WTC11 (cell line): ENCODE measurements around the gene NOTO. TPM values are rescaled to one million over a fixed set of nuclear protein-coding genes. Genes with fewer than 3 reads are reported as not detected.
"Not testable (repeated sequence)": the region's sequence is repeated elsewhere in the genome, so short reads cannot be mapped to it uniquely, and the experiment has no call there.

Experiments used
- ATAC-seq: fragments of 200-7000 bp; cut with Tn5 transposase; 2 replicates; pipeline ENCODE4 v1.10.0; 2021; ENCODE audit warnings: mild to moderate bottlenecking, moderate library complexity
- CTCF ChIA-PET: fragments of 300-600 bp; sonication (Branson Sonifier 250); formaldehyde crosslinking; loops from one replicate; lab custom pipeline; 2021; ENCODE audit warnings: antibody characterized with exemption; lab: Charles Lee
- POLR2A ChIA-PET: fragments of 350-600 bp; sonication (Branson Sonifier 250); formaldehyde crosslinking; loops from one replicate; lab custom pipeline; 2021; ENCODE audit warnings: antibody characterized with exemption; lab: Charles Lee
- DNase-seq: peaks from one replicate; pipeline ENCODE4 v3.0.0; 2021; ENCODE audit warnings: low spot score
- H3K27ac Mint-ChIP-seq: 2 replicates; pipeline ENCODE4 v1.8.0; 2021; ENCODE audit warnings: mixed read lengths
- H3K27me3 Mint-ChIP-seq: 2 replicates; pipeline ENCODE4 v1.8.0; 2021; ENCODE audit warnings: low read depth, mild to moderate bottlenecking, moderate library complexity, mixed read lengths
- H3K36me3 Mint-ChIP-seq: 2 replicates; pipeline ENCODE4 v1.8.0; 2021; ENCODE audit warnings: mixed read lengths
- H3K4me1 Mint-ChIP-seq: 2 replicates; pipeline ENCODE4 v1.8.0; 2022; ENCODE audit warnings: mixed read lengths
- H3K4me3 Mint-ChIP-seq: 2 replicates; pipeline ENCODE4 v1.8.0; 2021; ENCODE audit warnings: mild to moderate bottlenecking, moderate library complexity, mixed read lengths
- H3K9me3 Mint-ChIP-seq: 2 replicates; pipeline ENCODE4 v1.8.0; 2021; ENCODE audit warnings: mixed read lengths
- CREB1 ChIP-seq: sonication (generic); formaldehyde crosslinking; IDR thresholded peaks from 2 replicates; pipeline ENCODE4 v1.8.0; 2023; ENCODE audit warnings: mild to moderate bottlenecking, missing genetic modification reagents
- CTCF ChIP-seq: fragments of 200-600 bp; IDR thresholded peaks from 2 replicates; pipeline ENCODE4 v1.8.0; 2022; ENCODE audit warnings: antibody characterized with exemption
- FOXJ3 ChIP-seq: sonication (generic); formaldehyde crosslinking; IDR thresholded peaks from 2 replicates; pipeline ENCODE4 v1.9.0; 2021; ENCODE audit warnings: missing genetic modification reagents, mild to moderate bottlenecking, borderline replicate concordance
- GTF2I ChIP-seq: fragments of 250-450 bp; sonication (Bioruptor Pico); conservative IDR thresholded peaks from 2 replicates; pipeline ENCODE4 v1.4.0; 2021; ENCODE audit warnings: mild to moderate bottlenecking
- HMGA2 ChIP-seq: fragments of 250-450 bp; sonication (Bioruptor Pico); IDR thresholded peaks from 2 replicates; pipeline ENCODE4 v1.4.0; 2021; ENCODE audit warnings: mild to moderate bottlenecking, moderate library complexity
- MLX ChIP-seq: sonication (generic); formaldehyde crosslinking; IDR thresholded peaks from 2 replicates; pipeline ENCODE4 v1.8.1; 2023; ENCODE audit warnings: mild to moderate bottlenecking, missing genetic modification reagents, moderate library complexity
- MXD4 ChIP-seq: fragments of 250-450 bp; sonication (Bioruptor Pico); IDR thresholded peaks from 2 replicates; pipeline ENCODE4 v1.8.0; 2021; ENCODE audit warnings: mild to moderate bottlenecking, moderate library complexity, borderline replicate concordance
- NFE2L1 ChIP-seq: sonication (generic); formaldehyde crosslinking; IDR thresholded peaks from 2 replicates; pipeline ENCODE4 v1.8.1; 2023; ENCODE audit warnings: missing genetic modification reagents
- NFYB ChIP-seq: sonication (generic); formaldehyde crosslinking; conservative IDR thresholded peaks from 2 replicates; pipeline ENCODE4 v1.8.0; 2022; ENCODE audit warnings: low read depth, missing genetic modification reagents
- NR2C2 ChIP-seq: sonication (generic); formaldehyde crosslinking; IDR thresholded peaks from 2 replicates; pipeline ENCODE4 v1.8.0; 2022; ENCODE audit warnings: mild to moderate bottlenecking, missing genetic modification reagents
- PREB ChIP-seq: sonication (generic); formaldehyde crosslinking; IDR thresholded peaks from 2 replicates; pipeline ENCODE4 v1.8.1; 2022; ENCODE audit warnings: mild to moderate bottlenecking, missing genetic modification reagents, moderate library complexity, borderline replicate concordance
- SMAD4 ChIP-seq: sonication (generic); formaldehyde crosslinking; IDR thresholded peaks from 2 replicates; pipeline ENCODE4 v1.8.0; 2022; ENCODE audit warnings: mild to moderate bottlenecking, missing genetic modification reagents
- ZMAT4 ChIP-seq: fragments of 250-450 bp; sonication (Bioruptor Pico); IDR thresholded peaks from 2 replicates; pipeline ENCODE4 v1.9.0; 2021; ENCODE audit warnings: mild to moderate bottlenecking
- ZNF317 ChIP-seq: sonication (generic); formaldehyde crosslinking; IDR thresholded peaks from 2 replicates; pipeline ENCODE4 v1.8.1; 2023; ENCODE audit warnings: low read depth, mild to moderate bottlenecking, moderate library complexity, missing genetic modification reagents, borderline replicate concordance
- total RNA-seq: library from RNA; stranded (reverse); gene quantifications from 3 replicates; pipeline ENCODE4 v1.2.3, GENCODE V29; 2021

NOTO gene
- total RNA-seq, 1 experiment from 2014 or later: 0.15 TPM

GRCh38 chr2:73163483-73164367 lies 38.6 kb upstream of the NOTO start:
- TF ChIP-seq CTCF: peak; percentile 84
- TF ChIP-seq GTF2I (CRISPR knock-in tag): 0 out of 2 replicates have a peak, but pooled peaks have one; percentile 33
- no peak for TF ChIP-seq CREB1
- peaks cover 11% of the 10 kb centered on the region for H3K27me3 Mint-ChIP-seq
- no peak overlapping the region for H3K4me3 Mint-ChIP-seq
- peak; percentile 86 for DNase-seq
- no peaks in the 10 kb centered on the region; the same call in 1 of the 2 replicates for H3K9me3 Mint-ChIP-seq
- no peaks in the 10 kb centered on the region for H3K4me1 Mint-ChIP-seq
- peak; percentile 97 for ATAC-seq
- CTCF ChIA-PET: interaction anchor here (0.7 to 2.1 kb wide), 11 partner anchors 13 to 271 kb away, joined by 3 to 11 read pairs (median 4); partner anchors contain the start of genes CCT7 and SFXN5
- H3K36me3 Mint-ChIP-seq: no peaks in the 10 kb centered on the region
- POLR2A ChIA-PET: no interaction called here
- H3K27ac Mint-ChIP-seq: 0 out of 2 replicates have a peak overlapping the region, but pooled peaks have one; percentile 78

- H3K9me3 Mint-ChIP-seq, DNase-seq, H3K36me3 Mint-ChIP-seq, H3K4me1 Mint-ChIP-seq, POLR2A ChIA-PET, H3K27ac Mint-ChIP-seq, ATAC-seq, H3K4me3 Mint-ChIP-seq, CTCF ChIA-PET: not testable (repeated sequence)
- peaks cover 10% of the 10 kb centered on the region for H3K27me3 Mint-ChIP-seq
Observed at GRCh38 chr2:73165978-73166377, 36.4 kb upstream of the NOTO start.

- peaks cover 11% of the 10 kb centered on the region for H3K27me3 Mint-ChIP-seq
- H3K4me1 Mint-ChIP-seq, H3K36me3 Mint-ChIP-seq, DNase-seq, CTCF ChIA-PET, H3K9me3 Mint-ChIP-seq, ATAC-seq, POLR2A ChIA-PET, H3K27ac Mint-ChIP-seq, H3K4me3 Mint-ChIP-seq: not testable (repeated sequence)
Observed at GRCh38 chr2:73166813-73167212, 35.6 kb upstream of the NOTO start.

GRCh38 chr2:73168348-73168747 lies 34.0 kb upstream of the NOTO start:
- CTCF ChIA-PET: interaction anchor here (1.0 to 1.3 kb wide), 2 partner anchors 9 to 12 kb away, joined by 5 to 6 read pairs; no protein-coding TSS in a partner anchor
- H3K27ac Mint-ChIP-seq, DNase-seq, H3K4me1 Mint-ChIP-seq, ATAC-seq, POLR2A ChIA-PET, H3K36me3 Mint-ChIP-seq, H3K4me3 Mint-ChIP-seq, H3K9me3 Mint-ChIP-seq: not testable (repeated sequence)
- H3K27me3 Mint-ChIP-seq: peaks cover 25% of the 10 kb centered on the region

GRCh38 chr2:73170341-73170740 lies 32.0 kb upstream of the NOTO start:
- CTCF ChIA-PET: interaction anchor here (0.8 kb wide), 1 partner anchor 14 kb away, joined by 3 read pairs; no protein-coding TSS in a partner anchor
- peaks cover 44% of the 10 kb centered on the region for H3K27me3 Mint-ChIP-seq

GRCh38 chr2:73172963-73173362 lies 29.4 kb upstream of the NOTO start:
- TF ChIP-seq HMGA2 (CRISPR knock-in tag): no peak
- no peak for TF ChIP-seq NFE2L1 (CRISPR knock-in tag)
- TF ChIP-seq PREB (CRISPR knock-in tag): no peak
- no peak for TF ChIP-seq MXD4
- no peak for TF ChIP-seq MLX (CRISPR knock-in tag)
- no peak for TF ChIP-seq ZNF317 (CRISPR knock-in tag)
- TF ChIP-seq NR2C2 (CRISPR knock-in tag): no peak
- no peak for TF ChIP-seq ZMAT4
- TF ChIP-seq SMAD4: no peak
- no peak for TF ChIP-seq FOXJ3
- TF ChIP-seq NFYB (CRISPR knock-in tag): no peak
- TF ChIP-seq, all 79 proteins: peak for 0
- no peaks in the 10 kb centered on the region for H3K36me3 Mint-ChIP-seq
- ATAC-seq (no peak), DNase-seq (no peak)
- CTCF ChIA-PET: interaction anchor here (1.2 kb wide), 1 partner anchor 39 kb away, joined by 5 read pairs; no protein-coding TSS in a partner anchor
- POLR2A ChIA-PET: no interaction called here
- H3K27me3 Mint-ChIP-seq: peaks cover 69% of the 10 kb centered on the region
- H3K9me3 Mint-ChIP-seq: no peaks in the 10 kb centered on the region
- H3K4me3 Mint-ChIP-seq: no peak overlapping the region
- H3K27ac Mint-ChIP-seq: no peak overlapping the region
- peaks cover 19% of the 10 kb centered on the region for H3K4me1 Mint-ChIP-seq

More at GRCh38 chr2:73170341-73170740, 32.0 kb upstream of the NOTO start:
- H3K36me3 Mint-ChIP-seq, POLR2A ChIA-PET, ATAC-seq, H3K9me3 Mint-ChIP-seq, DNase-seq, H3K4me1 Mint-ChIP-seq, H3K27ac Mint-ChIP-seq, H3K4me3 Mint-ChIP-seq: not testable (repeated sequence)
